AG04450 (cell line): ENCODE measurements around the gene GLT8D1. TPM values are rescaled to one million over a fixed set of nuclear protein-coding genes. Genes with fewer than 3 reads are reported as not detected.

Source experiments
- CTCF ChIA-PET: fragments of 300-600, 350-600 bp; formaldehyde crosslinking; extraction: SDS; loops from one replicate; lab custom pipeline; 2022; ENCODE audit warnings: antibody characterized with exemption, inconsistent platforms; lab: Charles Lee
- POLR2A ChIA-PET: fragments of 350-600 bp; formaldehyde crosslinking; extraction: SDS; loops from one replicate; lab custom pipeline; 2021; ENCODE audit warnings: antibody characterized with exemption, inconsistent platforms; lab: Yijun Ruan, JAX
- DNase-seq: peaks from one replicate; pipeline ENCODE4 v3.0.0-alpha.2; 2011; ENCODE audit warnings: low read depth, low spot score
- H3K27ac ChIP-seq: one replicate; pipeline ENCODE4 v1.5.1; 2012; ENCODE audit warnings: low read depth, low read length, control low read depth
- H3K27me3 ChIP-seq: one replicate; pipeline ENCODE4 v1.6.0; 2012; ENCODE audit warnings: low read length; ENCODE audit not compliant: control insufficient read depth, insufficient read depth
- H3K4me3 ChIP-seq: 2 replicates; pipeline ENCODE4 v1.5.1; 2011; ENCODE audit warnings: mild to moderate bottlenecking, low read depth, low read length, control low read depth
- H3K9me3 ChIP-seq: 2 replicates; pipeline ENCODE4 v1.5.1; 2012; ENCODE audit warnings: low read length; ENCODE audit not compliant: control insufficient read depth, insufficient read depth
- polyA minus RNA-seq: library from RNA; depleted of rRNA, polyadenylated mRNA; stranded (reverse); fragments of >200 nt; gene quantifications from 2 replicates; pipeline ENCODE4 v1.2.3, GENCODE V29; 2011; rRNA and poly(A)+ RNA removed
- polyA plus RNA-seq: library from polyadenylated mRNA; depleted of rRNA; stranded (reverse); fragments of >200 nt; gene quantifications from 2 replicates; pipeline ENCODE4 v1.2.3, GENCODE V29; 2011; rRNA removed
- TF ChIP-seq, protein P1 (sequence below): IDR thresholded peaks from 2 replicates; pipeline ENCODE4 v1.5.1; 2011; ENCODE audit warnings: low read depth, low read length, control low read depth, inconsistent platforms

The GLT8D1 gene, protein sequence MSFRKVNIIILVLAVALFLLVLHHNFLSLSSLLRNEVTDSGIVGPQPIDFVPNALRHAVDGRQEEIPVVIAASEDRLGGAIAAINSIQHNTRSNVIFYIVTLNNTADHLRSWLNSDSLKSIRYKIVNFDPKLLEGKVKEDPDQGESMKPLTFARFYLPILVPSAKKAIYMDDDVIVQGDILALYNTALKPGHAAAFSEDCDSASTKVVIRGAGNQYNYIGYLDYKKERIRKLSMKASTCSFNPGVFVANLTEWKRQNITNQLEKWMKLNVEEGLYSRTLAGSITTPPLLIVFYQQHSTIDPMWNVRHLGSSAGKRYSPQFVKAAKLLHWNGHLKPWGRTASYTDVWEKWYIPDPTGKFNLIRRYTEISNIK
- 127 and 147 TPM in 2 replicates for polyA plus RNA-seq
- 55.3 and 58.0 TPM in 2 replicates for polyA minus RNA-seq

DNA sequence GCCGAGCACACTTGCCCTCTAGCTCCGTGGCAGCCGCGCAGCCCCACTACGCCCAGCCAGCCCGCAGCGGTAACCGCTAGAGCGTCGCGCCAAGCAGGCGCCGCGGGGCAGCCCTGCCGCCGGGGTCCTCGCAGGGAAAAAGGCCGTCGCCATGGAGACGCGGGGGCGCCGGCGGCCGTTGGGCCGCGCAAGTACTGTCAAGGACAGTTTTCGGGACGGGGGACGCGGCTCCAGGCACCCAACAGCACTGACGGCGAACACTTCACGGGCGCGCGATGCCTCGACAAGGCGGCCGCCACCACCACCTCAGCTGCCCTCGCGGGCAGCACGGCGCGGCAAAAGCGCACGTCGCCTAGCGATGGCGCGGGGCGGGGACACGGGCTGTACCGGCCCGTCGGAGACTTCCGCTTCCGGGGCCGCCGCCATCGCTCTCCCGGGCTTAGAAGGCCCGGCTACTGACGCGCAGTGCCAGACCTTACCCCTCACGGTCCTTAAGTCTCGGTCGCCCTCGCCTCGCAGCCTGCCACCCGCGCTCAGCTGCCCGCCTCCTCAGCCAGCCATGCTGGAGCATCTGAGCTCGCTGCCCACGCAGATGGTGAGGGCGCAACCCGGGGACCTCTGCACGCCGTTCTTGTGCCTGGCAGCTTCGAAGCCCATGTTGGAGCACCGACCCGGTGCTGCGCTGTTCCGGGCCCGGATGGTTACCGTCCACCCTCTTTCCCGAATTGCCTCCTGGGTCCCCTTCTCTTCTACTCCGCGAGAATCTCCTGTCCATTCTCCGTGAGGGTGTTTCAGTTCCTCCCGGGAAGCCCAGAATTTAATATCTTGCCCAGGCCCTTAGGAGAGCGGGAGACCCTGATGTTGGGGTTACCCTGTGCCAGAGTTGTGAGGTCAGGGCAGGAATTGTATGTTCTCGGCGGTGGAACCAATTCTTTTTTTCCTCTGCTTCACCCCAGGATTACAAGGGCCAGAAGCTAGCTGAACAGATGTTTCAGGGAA, at the start of gene GLT8D1, which contains the start of gene SPCS1:
GLT8D1 (minus strand) TSS at position 104 of the 999 bp plus-strand sequence. CDS start 5,331 bp downstream, outside the sequence.
SPCS1 (plus strand) TSS at position 419 of the 999 bp plus-strand sequence; CDS start at position 560, 141 bp downstream.
- ChIA-PET CTCF (no interaction called here), POLR2A (interaction anchor here (0.5 to 1.3 kb wide), 9 partner anchors 17 to 340 kb away, joined by 3 to 4 read pairs (median 3); partner anchors contain the start of genes GNL3, NEK4, PBRM1 and SFMBT1)
- peak within 1 kb of the TSS; percentile 77 for H3K27ac ChIP-seq
- TF ChIP-seq, protein P1, sequence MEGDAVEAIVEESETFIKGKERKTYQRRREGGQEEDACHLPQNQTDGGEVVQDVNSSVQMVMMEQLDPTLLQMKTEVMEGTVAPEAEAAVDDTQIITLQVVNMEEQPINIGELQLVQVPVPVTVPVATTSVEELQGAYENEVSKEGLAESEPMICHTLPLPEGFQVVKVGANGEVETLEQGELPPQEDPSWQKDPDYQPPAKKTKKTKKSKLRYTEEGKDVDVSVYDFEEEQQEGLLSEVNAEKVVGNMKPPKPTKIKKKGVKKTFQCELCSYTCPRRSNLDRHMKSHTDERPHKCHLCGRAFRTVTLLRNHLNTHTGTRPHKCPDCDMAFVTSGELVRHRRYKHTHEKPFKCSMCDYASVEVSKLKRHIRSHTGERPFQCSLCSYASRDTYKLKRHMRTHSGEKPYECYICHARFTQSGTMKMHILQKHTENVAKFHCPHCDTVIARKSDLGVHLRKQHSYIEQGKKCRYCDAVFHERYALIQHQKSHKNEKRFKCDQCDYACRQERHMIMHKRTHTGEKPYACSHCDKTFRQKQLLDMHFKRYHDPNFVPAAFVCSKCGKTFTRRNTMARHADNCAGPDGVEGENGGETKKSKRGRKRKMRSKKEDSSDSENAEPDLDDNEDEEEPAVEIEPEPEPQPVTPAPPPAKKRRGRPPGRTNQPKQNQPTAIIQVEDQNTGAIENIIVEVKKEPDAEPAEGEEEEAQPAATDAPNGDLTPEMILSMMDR, result no peak
- H3K4me3 ChIP-seq, result peak within 1 kb of the TSS; percentile 98
- no peaks in the 10 kb centered on the region for H3K27me3 ChIP-seq
- peak; percentile 41 for DNase-seq
- no peaks in the 10 kb centered on the region for H3K9me3 ChIP-seq

DNA sequence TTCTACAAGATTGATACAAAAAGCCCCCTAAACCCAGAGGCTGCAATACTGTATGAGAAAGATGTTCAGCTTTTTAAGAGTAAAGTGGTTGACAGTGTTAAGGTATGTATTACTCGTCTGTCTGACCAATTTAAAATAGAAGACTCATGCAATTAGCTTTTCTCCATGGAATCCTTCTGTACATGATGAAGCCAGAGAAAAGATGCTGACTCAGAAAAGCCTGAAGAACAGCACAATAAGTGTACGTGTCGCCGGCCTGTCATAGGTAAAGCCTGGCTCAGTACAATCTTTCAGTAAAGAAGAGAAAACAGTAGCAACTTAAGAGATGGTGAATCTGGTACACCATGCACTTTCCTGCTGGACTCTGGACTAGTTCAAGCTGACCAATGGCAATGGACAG, 48.8 kb upstream of the GLT8D1 start:
- Histone ChIP-seq H3K4me3 (no peak overlapping the region), H3K9me3 (no peaks in the 10 kb centered on the region), H3K27me3 (no peaks in the 10 kb centered on the region), H3K27ac (no peak overlapping the region)
- ChIA-PET POLR2A (no interaction called here), CTCF (no interaction called here)
- TF ChIP-seq, protein P1, result no peak
- DNase-seq, result no peak

DNA sequence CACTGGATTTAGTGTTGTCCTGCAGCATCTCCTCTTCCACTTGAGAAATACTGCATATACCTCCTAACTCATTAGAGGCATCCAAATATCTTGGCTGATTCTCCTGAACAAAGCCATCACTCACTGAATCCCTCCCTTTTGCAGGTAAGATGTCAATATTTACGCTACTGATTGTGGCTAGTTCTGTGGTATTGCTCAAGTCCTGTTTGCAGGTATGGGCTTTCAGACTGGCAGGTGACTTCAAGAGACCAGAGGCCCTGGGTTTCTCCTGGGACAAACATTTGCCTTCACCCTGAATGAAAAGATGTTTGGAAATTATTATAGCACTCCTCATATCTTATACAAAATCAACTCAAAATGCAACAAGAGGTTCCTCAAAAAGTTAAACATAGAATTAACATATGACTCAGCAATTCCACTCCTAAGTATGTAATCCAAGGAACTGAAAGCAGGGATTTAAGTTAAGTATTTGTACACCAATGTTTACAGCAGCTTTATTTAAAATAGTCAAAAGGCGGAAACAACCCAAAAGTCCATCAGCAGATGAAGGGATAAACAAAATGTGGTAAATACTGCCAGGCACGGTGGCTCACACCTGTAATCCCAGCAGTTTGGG, 46.6 kb upstream of the GLT8D1 start:
- peak overlapping the region; percentile 71 for H3K27ac ChIP-seq
- DNase-seq, result no peak
- H3K27me3 ChIP-seq, result no peaks in the 10 kb centered on the region
- TF ChIP-seq, protein P1, result no peak
- ChIA-PET CTCF (no interaction called here), POLR2A (no interaction called here)
- no peak overlapping the region for H3K4me3 ChIP-seq
- H3K9me3 ChIP-seq, result no peaks in the 10 kb centered on the region

DNA sequence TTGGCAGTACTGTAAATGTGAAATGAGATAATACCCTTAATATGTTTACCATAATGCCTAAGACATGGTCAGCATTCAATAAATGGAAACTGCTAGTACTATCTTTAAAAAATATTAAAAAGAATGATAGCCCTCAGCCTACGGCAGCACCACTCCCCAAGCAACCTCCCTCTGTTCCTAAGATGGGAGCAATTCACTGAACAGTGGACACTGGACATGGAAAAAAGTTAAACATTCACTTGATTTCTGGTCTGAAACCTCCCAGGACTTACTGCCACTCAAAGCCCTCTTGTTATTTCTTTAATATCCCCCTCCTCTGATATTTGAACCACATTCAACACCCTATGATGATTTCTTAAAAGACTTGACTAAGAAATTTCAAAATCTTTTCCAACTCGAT, 38.1 kb upstream of the GLT8D1 start:
- ChIA-PET POLR2A (no interaction called here), CTCF (interaction anchor here (0.7 to 1.4 kb wide), 6 partner anchors 33 to 329 kb away, joined by 3 to 5 read pairs (median 4); no protein-coding TSS in a partner anchor)
- H3K27me3 ChIP-seq, result no peaks in the 10 kb centered on the region
- TF ChIP-seq, protein P1, result no peak
- H3K9me3 ChIP-seq, result no peaks in the 10 kb centered on the region
- H3K4me3 ChIP-seq, result no peak overlapping the region
- no peak overlapping the region for H3K27ac ChIP-seq
- DNase-seq, result no peak
